HEK293T (cell line): Measurements from ENCODE around the gene UBE2G1.
"Not testable (repeated sequence)": the region's sequence is repeated elsewhere in the genome, so short reads cannot be mapped to it uniquely, and the experiment has no call there.

Experiments used
- CTCF ChIA-PET: fragments of 350-600 bp; formaldehyde crosslinking; extraction: SDS; loops from one replicate; lab custom pipeline; 2021; ENCODE audit warnings: antibody characterized with exemption, inconsistent platforms; lab: Yijun Ruan, JAX
- POLR2A ChIA-PET: fragments of 350-600 bp; formaldehyde crosslinking; extraction: SDS; loops from one replicate; lab custom pipeline; 2020; ENCODE audit warnings: antibody characterized with exemption, inconsistent platforms; lab: Yijun Ruan, JAX
- DNase-seq: peaks from one replicate; pipeline ENCODE4 v3.0.0; 2012; ENCODE audit warnings: mixed read lengths; ENCODE audit errors: extremely low spot score
- ARNT ChIP-seq: fragments of 450-650 bp; IDR thresholded peaks from 2 replicates; pipeline ENCODE4 v1.6.1; 2017; ENCODE audit warnings: mild to moderate bottlenecking
- BHLHE40 ChIP-seq: fragments of 450-650 bp; IDR thresholded peaks from 2 replicates; pipeline ENCODE4 v1.6.1; 2016; ENCODE audit warnings: mild to moderate bottlenecking, moderate library complexity, borderline replicate concordance
- CTBP1 ChIP-seq: fragments of 450-650 bp; IDR thresholded peaks from 2 replicates; pipeline ENCODE4 v1.6.1; 2016; ENCODE audit warnings: borderline replicate concordance
- ELF4 ChIP-seq: fragments of 450-650 bp; IDR thresholded peaks from 2 replicates; pipeline ENCODE4 v1.6.1; 2017; ENCODE audit warnings: antibody characterized with exemption
- FOXA1 ChIP-seq: fragments of 450-650 bp; IDR thresholded peaks from 2 replicates; pipeline ENCODE4 v1.6.1; 2016; ENCODE audit warnings: mild to moderate bottlenecking
- FOXK2 ChIP-seq: fragments of 450-650 bp; IDR thresholded peaks from 2 replicates; pipeline ENCODE4 v1.6.1; 2016; ENCODE audit warnings: mild to moderate bottlenecking
- FOXM1 ChIP-seq: fragments of 450-650 bp; IDR thresholded peaks from 2 replicates; pipeline ENCODE4 v1.6.1; 2017; ENCODE audit warnings: mild to moderate bottlenecking, borderline replicate concordance
- HDGF ChIP-seq: fragments of 450-650 bp; IDR thresholded peaks from 2 replicates; pipeline ENCODE4 v1.6.1; 2017; ENCODE audit warnings: antibody characterized with exemption, borderline replicate concordance
- L3MBTL2 ChIP-seq: fragments of 450-650 bp; conservative IDR thresholded peaks from 2 replicates; pipeline ENCODE4 v1.6.1; 2016; ENCODE audit warnings: mild to moderate bottlenecking
- LEF1 ChIP-seq: fragments of 450-650 bp; IDR thresholded peaks from 2 replicates; pipeline ENCODE4 v1.6.1; 2017; ENCODE audit warnings: mild to moderate bottlenecking, borderline replicate concordance
- NFRKB ChIP-seq: fragments of 450-650 bp; IDR thresholded peaks from 2 replicates; pipeline ENCODE4 v1.6.1; 2016; ENCODE audit warnings: mild to moderate bottlenecking, moderate library complexity
- PKNOX1 ChIP-seq: fragments of 450-650 bp; IDR thresholded peaks from 2 replicates; pipeline ENCODE4 v1.6.1; 2016
- SP1 ChIP-seq: fragments of 450-650 bp; IDR thresholded peaks from 2 replicates; pipeline ENCODE4 v1.6.1; 2017
- SUZ12 ChIP-seq: fragments of 450-650 bp; IDR thresholded peaks from 2 replicates; pipeline ENCODE4 v1.6.1; 2016; ENCODE audit warnings: mild to moderate bottlenecking
- TARDBP ChIP-seq: fragments of 450-650 bp; IDR thresholded peaks from 2 replicates; pipeline ENCODE4 v1.6.1; 2016
- ZNF384 ChIP-seq: fragments of 450-650 bp; IDR thresholded peaks from 2 replicates; pipeline ENCODE4 v1.6.1; 2016

UBE2G1 gene

GRCh38 chr17:4375039-4375748, 8.7 kb upstream of the UBE2G1 start:
- TF ChIP-seq PKNOX1 (no peak), SUZ12 (no peak)
- ChIA-PET POLR2A (no interaction called here), CTCF (no interaction called here)
- DNase-seq = no peak

GRCh38 chr17:4369557-4370230, 3.2 kb upstream of the UBE2G1 start:
- CTCF ChIA-PET = interaction anchor here (0.6 kb wide), 1 partner anchor 371 kb away, joined by 4 read pairs; no protein-coding TSS in a partner anchor
- POLR2A ChIA-PET = interaction anchor here (0.7 kb wide), 1 partner anchor 17 kb away, joined by 3 read pairs; no protein-coding TSS in a partner anchor

GRCh38 chr17:4368341-4368740, 1.9 kb upstream of the UBE2G1 start:
- ChIA-PET POLR2A (no interaction called here), CTCF (no interaction called here)
- DNase-seq = no peak
- no peak for TF ChIP-seq FOXA1
- TF ChIP-seq TARDBP = no peak
- no peak for TF ChIP-seq ELF4
- no peak for TF ChIP-seq LEF1

More at GRCh38 chr17:4369557-4370230, 3.2 kb upstream of the UBE2G1 start:
- no peak for TF ChIP-seq ARNT
- no peak for TF ChIP-seq LEF1
- TF ChIP-seq BHLHE40 = no peak
- no peak for TF ChIP-seq FOXK2
- no peak for TF ChIP-seq ZNF384
- TF ChIP-seq FOXM1 = no peak
- TF ChIP-seq CTBP1 = no peak
- no peak for TF ChIP-seq NFRKB
- no peak for TF ChIP-seq FOXA1
- TF ChIP-seq L3MBTL2 = no peak
- TF ChIP-seq SUZ12 = no peak
- TF ChIP-seq ELF4 = no peak
- TF ChIP-seq TARDBP = no peak
- no peak for TF ChIP-seq HDGF
- no peak for TF ChIP-seq SP1
- TF ChIP-seq PKNOX1 = no peak
- DNase-seq = no peak

GRCh38 chr17:4367177-4367576, 702 bp upstream of the UBE2G1 start:
- POLR2A ChIA-PET, DNase-seq: not testable (repeated sequence)
- CTCF ChIA-PET = interaction anchor here (1.0 to 1.3 kb wide), 2 partner anchors 150 to 151 kb away, joined by 3 read pairs; no protein-coding TSS in a partner anchor

GRCh38 chr17:4365628-4366326, 698 bp downstream of the UBE2G1 start:
- peak; percentile 30 for DNase-seq
- ChIA-PET CTCF (interaction anchor here (0.9 kb wide), 1 partner anchor 166 kb away, joined by 4 read pairs; no protein-coding TSS in a partner anchor), POLR2A (interaction anchor here (1.0 to 1.6 kb wide), 4 partner anchors 33 to 150 kb away, joined by 3 to 5 read pairs (median 4); no protein-coding TSS in a partner anchor)
- TF ChIP-seq LEF1 = no peak; the same call in 1 of the 2 replicates
- no peak for TF ChIP-seq ELF4
- TF ChIP-seq ZNF384 = no peak
- TF ChIP-seq L3MBTL2 = no peak
- TF ChIP-seq BHLHE40 = no peak
- TF ChIP-seq HDGF = no peak
- no peak for TF ChIP-seq SUZ12
- TF ChIP-seq FOXM1 = no peak
- TF ChIP-seq NFRKB = no peak

- CTCF ChIA-PET = no interaction called here
- TF ChIP-seq CTBP1 (no peak), NFRKB (no peak), ARNT (no peak), PKNOX1 (0 out of 2 replicates have a peak, but pooled peaks have one; percentile 20), L3MBTL2 (peak; percentile 73), TARDBP (no peak), SP1 (no peak), ELF4 (no peak), FOXK2 (no peak), SUZ12 (no peak), FOXM1 (no peak), ZNF384 (no peak)
- DNase-seq = peak; percentile 85
- POLR2A ChIA-PET = interaction anchor here (1.2 to 1.6 kb wide), 3 partner anchors 103 to 149 kb away, joined by 3 to 5 read pairs (median 4); no protein-coding TSS in a partner anchor
These were observed 1.3 kb downstream of the UBE2G1 start for GRCh38 chr17:4365103-4365627.
